SK-N-SH (cell line): Measurements from ENCODE around the gene RANBP9. TPM values are rescaled to one million over a fixed set of nuclear protein-coding genes. Genes with fewer than 3 reads are reported as not detected.

Experiments
- CTCF ChIA-PET: fragments of 300-600, 350-600 bp; formaldehyde crosslinking; extraction: SDS; loops from one replicate; lab custom pipeline; 2021; lab: Yijun Ruan, JAX
- POLR2A ChIA-PET: fragments of 350-600 bp; sonication (Branson Sonifier 250); formaldehyde crosslinking; extraction: SDS; loops from one replicate; lab custom pipeline; 2020; ENCODE audit warnings: antibody characterized with exemption, inconsistent platforms; lab: Yijun Ruan, JAX
- DNase-seq: peaks from one replicate; pipeline ENCODE4 v3.0.0; 2012
- H2AFZ ChIP-seq: fragments of 200-600 bp; sonication (generic); 2 replicates; pipeline ENCODE4 v1.8.1; 2016; ENCODE audit warnings: antibody characterized with exemption, mild to moderate bottlenecking, low read depth
- H3F3A ChIP-seq: fragments of 200-600 bp; sonication (generic); replicated peaks from 2 replicates; pipeline ENCODE3; 2016; ENCODE audit warnings: antibody characterized with exemption, mild to moderate bottlenecking; ENCODE audit not compliant: insufficient read depth
- H3K27ac ChIP-seq, 2 experiments: fragments of 200-500 bp in 1 of 2; fragments of 200-600 bp in 1 of 2; sonication (Bioruptor generic) in 1 of 2; sonication (generic), shearing (Covaris generic) in 1 of 2; 2 replicates each; pipeline versions ENCODE4 v1.5.1 to v1.6.1; 2014 to 2016; ENCODE audit warnings: low read depth in 2 of 2, inconsistent platforms in 1 of 2, low read length in 1 of 2, mild to moderate bottlenecking in 1 of 2, mixed read lengths in 1 of 2
- H3K27me3 ChIP-seq: fragments of 200-600 bp; sonication (generic), shearing (Covaris generic); 2 replicates; pipeline ENCODE4 v1.6.1; 2016; ENCODE audit warnings: mixed run types; ENCODE audit not compliant: insufficient read depth
- H3K36me3 ChIP-seq, 2 experiments: fragments of 200-500 bp in 1 of 2; fragments of 200-600 bp in 1 of 2; sonication (Bioruptor generic) in 1 of 2; sonication (generic) in 1 of 2; replicated peaks in 1 of 2; 2 replicates each; pipeline versions ENCODE3 to v1.5.1; 2014 to 2016; ENCODE audit warnings: low read length in 1 of 2, mild to moderate bottlenecking in 1 of 2; ENCODE audit not compliant: insufficient read depth in 2 of 2, control insufficient read depth in 1 of 2
- H3K4me1 ChIP-seq, 2 experiments: fragments of 200-500 bp in 1 of 2; fragments of 200-600 bp in 1 of 2; sonication (Bioruptor generic) in 1 of 2; sonication (generic), shearing (Covaris generic) in 1 of 2; 2 replicates each; pipeline versions ENCODE4 v1.5.1 to v1.6.1; 2014 to 2016; ENCODE audit warnings: low read depth in 1 of 2, low read length in 1 of 2, mixed run types in 1 of 2; ENCODE audit not compliant: insufficient read depth in 2 of 2, control insufficient read depth in 1 of 2
- H3K4me2 ChIP-seq: fragments of 200-600 bp; sonication (generic), shearing (Covaris generic); 2 replicates; pipeline ENCODE4 v1.6.1; 2017; ENCODE audit warnings: mixed run types
- H3K4me3 ChIP-seq, 2 experiments: fragments of 200-500 bp in 1 of 2; fragments of 200-600 bp in 1 of 2; sonication (Bioruptor generic) in 1 of 2; sonication (generic), shearing (Covaris generic) in 1 of 2; 2 replicates each; pipeline versions ENCODE4 v1.5.1 to v1.8.1; 2014 to 2016; ENCODE audit warnings: low read depth in 2 of 2, inconsistent platforms in 1 of 2, low read length in 1 of 2, mild to moderate bottlenecking in 1 of 2, mixed read lengths in 1 of 2, moderate library complexity in 1 of 2
- H3K79me2 ChIP-seq: fragments of 200-600 bp; sonication (generic); 2 replicates; pipeline ENCODE4 v1.8.1; 2017; ENCODE audit warnings: mild to moderate bottlenecking; ENCODE audit not compliant: insufficient read depth
- H3K9ac ChIP-seq: fragments of 200-600 bp; sonication (generic); 2 replicates; pipeline ENCODE4 v1.6.1; 2017; ENCODE audit warnings: mixed run types
- H3K9me2 ChIP-seq: fragments of 200-600 bp; sonication (generic); 2 replicates; pipeline ENCODE4 v1.6.1; 2017; ENCODE audit warnings: mixed run types
- H3K9me3 ChIP-seq: fragments of 200-600 bp; sonication (generic); 2 replicates; pipeline ENCODE4 v1.6.1; 2017; ENCODE audit warnings: mixed run types, mild to moderate bottlenecking, moderate library complexity
- H4K20me1 ChIP-seq: fragments of 200-600 bp; sonication (generic); 2 replicates; pipeline ENCODE4 v1.6.1; 2017; ENCODE audit warnings: mild to moderate bottlenecking, mixed run types; ENCODE audit not compliant: insufficient read depth
- CHD2 ChIP-seq: fragments of 150-350 bp; IDR thresholded peaks from 2 replicates; pipeline ENCODE4 v1.6.1; 2018; ENCODE audit warnings: low read length; ENCODE audit not compliant: partially characterized antibody
- ELF1 ChIP-seq: IDR thresholded peaks from 2 replicates; pipeline ENCODE4 v1.4.0; 2012
- EZH2phosphoT487 ChIP-seq: fragments of 200-600 bp; sonication (generic); IDR thresholded peaks from 2 replicates; pipeline ENCODE4 v1.6.1; 2017; ENCODE audit warnings: low read depth, mixed run types, mild to moderate bottlenecking, antibody characterized with exemption, moderate library complexity, borderline replicate concordance
- NFIC ChIP-seq: IDR thresholded peaks from 2 replicates; pipeline ENCODE4 v1.4.0; 2012; ENCODE audit warnings: borderline replicate concordance
- PBX3 ChIP-seq: IDR thresholded peaks from 2 replicates; pipeline ENCODE4; 2012
- RCOR1 ChIP-seq: fragments of 150-350 bp; IDR thresholded peaks from 2 replicates; pipeline ENCODE4 v1.6.1; 2017; ENCODE audit warnings: antibody characterized with exemption, low read length
- RFX5 ChIP-seq: IDR thresholded peaks from 2 replicates; pipeline ENCODE4 v1.6.1; 2012; ENCODE audit warnings: mild to moderate bottlenecking, improper control_type of control experiment, low read length
- RXRA ChIP-seq: IDR thresholded peaks from 2 replicates; pipeline ENCODE4 v1.4.0; 2012; ENCODE audit warnings: low read depth, mild to moderate bottlenecking, borderline replicate concordance
- SIN3A ChIP-seq: IDR thresholded peaks from 2 replicates; pipeline ENCODE4 v1.6.1; 2012; ENCODE audit warnings: low read depth, mild to moderate bottlenecking, low read length, moderate library complexity, borderline replicate concordance
- TEAD4 ChIP-seq: IDR thresholded peaks from 2 replicates; pipeline ENCODE4 v1.4.0; 2012; ENCODE audit warnings: mild to moderate bottlenecking, borderline replicate concordance; ENCODE audit not compliant: insufficient read depth
- YY1 ChIP-seq: IDR thresholded peaks from 2 replicates; pipeline ENCODE4 v1.4.0; 2012; ENCODE audit warnings: low read depth, mild to moderate bottlenecking
- WGBS: methylation state at CpG from one replicate; pipeline ENCODE4 v1.1.6; 2017; ENCODE audit warnings: low lambda C conversion rate; 5-methylcytosine and 5-hydroxymethylcytosine counted together
- polyA plus RNA-seq, 3 experiments: library from polyadenylated mRNA; depleted of rRNA; stranded (reverse); fragments of >200 nt; gene quantifications; 2 replicates each; pipeline ENCODE4 v1.2.3, GENCODE V29; 2012
- TF ChIP-seq, protein P1 (sequence below): IDR thresholded peaks from 2 replicates; pipeline ENCODE4 v1.4.0; 2012; ENCODE audit warnings: low read depth, borderline replicate concordance
- TF ChIP-seq, protein P2 (sequence below): IDR thresholded peaks from 2 replicates; pipeline ENCODE4 v1.4.0; 2012; ENCODE audit warnings: low read depth
- TF ChIP-seq, protein P3 (sequence below): fragments of 150-350 bp; IDR thresholded peaks from 2 replicates; pipeline ENCODE4 v1.6.1; 2017; ENCODE audit warnings: antibody characterized with exemption, low read length, low read depth, borderline replicate concordance

The RANBP9 gene
- polyA plus RNA-seq, 1 of the 3 experiments (the other 2 are of a cell fraction): 20.4 TPM

DNA sequence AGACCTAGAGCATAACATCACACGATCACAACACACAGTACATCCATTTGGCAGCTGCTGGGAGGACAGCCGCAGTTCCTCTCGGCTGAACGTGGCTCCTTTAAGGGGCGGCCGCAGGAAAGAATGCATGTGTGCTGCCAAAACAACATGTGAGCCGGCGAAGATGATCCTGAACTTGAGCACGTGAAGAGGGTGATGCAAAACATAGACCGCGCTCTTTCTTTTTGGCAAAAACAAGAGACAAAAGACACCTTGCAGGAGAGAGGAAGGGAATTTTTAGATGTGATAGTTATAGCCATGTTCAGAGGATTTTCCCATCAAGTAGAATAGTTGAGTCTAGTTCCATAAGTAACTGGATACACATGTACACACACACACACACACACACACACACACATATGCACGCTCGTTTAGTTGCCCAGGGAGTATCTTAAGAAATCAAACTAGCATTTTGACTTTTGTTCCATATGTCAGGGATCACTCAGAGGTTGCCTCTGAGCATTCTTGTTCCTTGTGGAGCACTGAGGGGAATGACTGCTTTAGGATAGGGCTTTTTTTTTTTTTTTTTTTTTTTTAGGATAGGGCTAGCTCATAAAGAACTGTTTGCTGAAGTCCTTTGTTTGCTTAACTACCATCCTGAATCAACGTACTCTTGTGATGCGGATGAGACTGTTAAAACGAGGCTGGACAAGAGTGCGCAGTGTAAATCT is 21.7 kb upstream of the RANBP9 start:
- Histone ChIP-seq H3K9me2 (no peaks in the 10 kb centered on the region), H3F3A (no peaks in the 10 kb centered on the region), H4K20me1 (no peaks in the 10 kb centered on the region), H3K27ac (no peak overlapping the region), H3K79me2 (no peaks in the 10 kb centered on the region), H3K27me3 (no peaks in the 10 kb centered on the region), H3K4me2 (no peak overlapping the region), H3K4me1 (peaks cover 0 to 8% of the 10 kb centered on the region in 2 experiments; a peak in 2 of 4 replicates), H2AFZ (no peak overlapping the region), H3K36me3 (no peaks in the 10 kb centered on the region), H3K4me3 (no peak overlapping the region), H3K9me3 (no peaks in the 10 kb centered on the region), H3K9ac (no peak overlapping the region)
- TF ChIP-seq CHD2: no peak
- no peak for TF ChIP-seq RCOR1
- no peak for TF ChIP-seq RXRA
- TF ChIP-seq ELF1: no peak
- TF ChIP-seq, protein P1, sequence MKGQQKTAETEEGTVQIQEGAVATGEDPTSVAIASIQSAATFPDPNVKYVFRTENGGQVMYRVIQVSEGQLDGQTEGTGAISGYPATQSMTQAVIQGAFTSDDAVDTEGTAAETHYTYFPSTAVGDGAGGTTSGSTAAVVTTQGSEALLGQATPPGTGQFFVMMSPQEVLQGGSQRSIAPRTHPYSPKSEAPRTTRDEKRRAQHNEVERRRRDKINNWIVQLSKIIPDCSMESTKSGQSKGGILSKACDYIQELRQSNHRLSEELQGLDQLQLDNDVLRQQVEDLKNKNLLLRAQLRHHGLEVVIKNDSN: peak; percentile 22; the same call in 1 of the 2 replicates
- no peak for TF ChIP-seq RFX5
- no peak for TF ChIP-seq SIN3A
- TF ChIP-seq NFIC: no peak
- POLR2A ChIA-PET: no interaction called here
- CTCF ChIA-PET: no interaction called here
- 74% methylated on average over 17 of the region's 17 CpGs for WGBS
- DNase-seq: no peak

DNA sequence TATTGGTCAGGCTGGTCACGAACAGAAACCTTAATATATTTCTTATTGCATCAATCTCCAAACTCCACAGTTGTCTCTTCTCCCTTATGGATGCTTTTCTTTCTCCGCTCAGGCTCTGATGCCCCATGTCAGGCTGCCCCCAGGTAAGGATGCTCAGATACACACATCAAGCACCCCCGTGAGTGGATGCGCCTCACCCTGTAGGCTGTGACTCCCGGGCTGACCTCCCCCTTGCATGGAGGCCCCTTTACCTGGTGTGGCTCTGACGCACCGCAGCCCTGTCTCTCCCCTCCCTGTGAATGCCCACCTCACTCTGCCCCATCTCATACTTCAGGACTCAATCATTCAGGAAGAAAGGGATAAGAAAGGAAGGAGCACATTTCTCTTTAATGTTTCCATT is 19.1 kb upstream of the RANBP9 start:
- ChIA-PET CTCF (no interaction called here), POLR2A (interaction anchor here (0.6 kb wide), 1 partner anchor 81 kb away, joined by 4 read pairs; no protein-coding TSS in a partner anchor)
- Histone ChIP-seq H3K27ac (no peak overlapping the region), H3K27me3 (no peaks in the 10 kb centered on the region), H3K9me2 (no peaks in the 10 kb centered on the region), H3K9me3 (no peaks in the 10 kb centered on the region), H3K4me2 (no peak overlapping the region), H3K4me1 (peaks cover 0 to 10% of the 10 kb centered on the region in 2 experiments; a peak in 2 of 4 replicates), H3K36me3 (no peaks in the 10 kb centered on the region), H2AFZ (no peak overlapping the region), H3K4me3 (no peak overlapping the region), H3K79me2 (no peaks in the 10 kb centered on the region), H3K9ac (no peak overlapping the region), H3F3A (no peaks in the 10 kb centered on the region), H4K20me1 (no peaks in the 10 kb centered on the region)
- WGBS: 94% methylated on average over 7 of the region's 7 CpGs
- TF ChIP-seq EZH2phosphoT487 (no peak), YY1 (no peak), RFX5 (no peak), ELF1 (no peak), RCOR1 (no peak), PBX3 (no peak), CHD2 (no peak), TEAD4 (no peak)
- TF ChIP-seq, protein P2, sequence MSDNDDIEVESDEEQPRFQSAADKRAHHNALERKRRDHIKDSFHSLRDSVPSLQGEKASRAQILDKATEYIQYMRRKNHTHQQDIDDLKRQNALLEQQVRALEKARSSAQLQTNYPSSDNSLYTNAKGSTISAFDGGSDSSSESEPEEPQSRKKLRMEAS: no peak
- TF ChIP-seq, protein P3, sequence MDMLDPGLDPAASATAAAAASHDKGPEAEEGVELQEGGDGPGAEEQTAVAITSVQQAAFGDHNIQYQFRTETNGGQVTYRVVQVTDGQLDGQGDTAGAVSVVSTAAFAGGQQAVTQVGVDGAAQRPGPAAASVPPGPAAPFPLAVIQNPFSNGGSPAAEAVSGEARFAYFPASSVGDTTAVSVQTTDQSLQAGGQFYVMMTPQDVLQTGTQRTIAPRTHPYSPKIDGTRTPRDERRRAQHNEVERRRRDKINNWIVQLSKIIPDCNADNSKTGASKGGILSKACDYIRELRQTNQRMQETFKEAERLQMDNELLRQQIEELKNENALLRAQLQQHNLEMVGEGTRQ: no peak
- no peak for DNase-seq
